Stomach (tissue), 4 donors: ENCODE results near the gene PTOV1.

ENCODE experiments used
- POLR2A ChIP-seq, 4 donors: fragments of 450-650 bp; IDR thresholded peaks; one replicate each; pipeline ENCODE4 v1.6.1; 2016; ENCODE audit warnings: antibody characterized with exemption in 4 of 4, control low read depth in 2 of 4, mild to moderate bottlenecking in 1 of 4, moderate library complexity in 1 of 4
- TF ChIP-seq, protein P1 (sequence below), 7 experiments: fragments of 450-650 bp in 4 of 7; fragments of 200-600 bp in 3 of 7; sonication (generic) in 3 of 7; IDR thresholded peaks; one replicate each; pipeline ENCODE4 v1.5.1; 2016 to 2019; ENCODE audit warnings: antibody characterized with exemption in 7 of 7, control low read depth in 2 of 7, mild to moderate bottlenecking in 1 of 7

DNA sequence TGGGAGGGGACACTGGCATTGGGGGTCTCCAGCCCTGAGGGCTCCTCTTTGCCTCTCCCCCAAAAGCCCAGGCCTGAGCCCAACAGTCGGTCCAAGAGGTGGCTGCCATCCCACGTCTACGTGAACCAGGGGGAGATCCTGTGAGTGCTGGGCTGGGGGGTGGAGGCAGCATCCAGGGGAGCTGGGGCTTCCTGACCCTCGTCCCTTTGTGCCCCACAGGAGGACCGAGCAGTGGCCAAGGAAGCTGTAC, 6.8 kb downstream of the PTOV1 start:
- no peak for TF ChIP-seq POLR2A (IDR thresholded peaks at IDR 0.05)
- TF ChIP-seq, protein P1, sequence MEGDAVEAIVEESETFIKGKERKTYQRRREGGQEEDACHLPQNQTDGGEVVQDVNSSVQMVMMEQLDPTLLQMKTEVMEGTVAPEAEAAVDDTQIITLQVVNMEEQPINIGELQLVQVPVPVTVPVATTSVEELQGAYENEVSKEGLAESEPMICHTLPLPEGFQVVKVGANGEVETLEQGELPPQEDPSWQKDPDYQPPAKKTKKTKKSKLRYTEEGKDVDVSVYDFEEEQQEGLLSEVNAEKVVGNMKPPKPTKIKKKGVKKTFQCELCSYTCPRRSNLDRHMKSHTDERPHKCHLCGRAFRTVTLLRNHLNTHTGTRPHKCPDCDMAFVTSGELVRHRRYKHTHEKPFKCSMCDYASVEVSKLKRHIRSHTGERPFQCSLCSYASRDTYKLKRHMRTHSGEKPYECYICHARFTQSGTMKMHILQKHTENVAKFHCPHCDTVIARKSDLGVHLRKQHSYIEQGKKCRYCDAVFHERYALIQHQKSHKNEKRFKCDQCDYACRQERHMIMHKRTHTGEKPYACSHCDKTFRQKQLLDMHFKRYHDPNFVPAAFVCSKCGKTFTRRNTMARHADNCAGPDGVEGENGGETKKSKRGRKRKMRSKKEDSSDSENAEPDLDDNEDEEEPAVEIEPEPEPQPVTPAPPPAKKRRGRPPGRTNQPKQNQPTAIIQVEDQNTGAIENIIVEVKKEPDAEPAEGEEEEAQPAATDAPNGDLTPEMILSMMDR (IDR thresholded peaks at IDR 0.05): no peak
